SK-N-SH (cell line): ENCODE data around the gene CATSPERZ. TPM values are rescaled to one million over a fixed set of nuclear protein-coding genes. Genes with fewer than 3 reads are reported as not detected.

Source experiments
- CTCF ChIA-PET: fragments of 300-600, 350-600 bp; formaldehyde crosslinking; extraction: SDS; loops from one replicate; lab custom pipeline; 2021; lab: Yijun Ruan, JAX
- POLR2A ChIA-PET: fragments of 350-600 bp; sonication (Branson Sonifier 250); formaldehyde crosslinking; extraction: SDS; loops from one replicate; lab custom pipeline; 2020; ENCODE audit warnings: antibody characterized with exemption, inconsistent platforms; lab: Yijun Ruan, JAX
- DNase-seq: peaks from one replicate; pipeline ENCODE4 v3.0.0; 2012
- H2AFZ ChIP-seq: fragments of 200-600 bp; sonication (generic); 2 replicates; pipeline ENCODE4 v1.8.1; 2016; ENCODE audit warnings: antibody characterized with exemption, mild to moderate bottlenecking, low read depth
- H3F3A ChIP-seq: fragments of 200-600 bp; sonication (generic); replicated peaks from 2 replicates; pipeline ENCODE3; 2016; ENCODE audit warnings: antibody characterized with exemption, mild to moderate bottlenecking; ENCODE audit not compliant: insufficient read depth
- H3K27ac ChIP-seq, 2 experiments: fragments of 200-500 bp in 1 of 2; fragments of 200-600 bp in 1 of 2; sonication (Bioruptor generic) in 1 of 2; sonication (generic), shearing (Covaris generic) in 1 of 2; 2 replicates each; pipeline versions ENCODE4 v1.5.1 to v1.6.1; 2014 to 2016; ENCODE audit warnings: low read depth in 2 of 2, inconsistent platforms in 1 of 2, low read length in 1 of 2, mild to moderate bottlenecking in 1 of 2, mixed read lengths in 1 of 2
- H3K27me3 ChIP-seq: fragments of 200-600 bp; sonication (generic), shearing (Covaris generic); 2 replicates; pipeline ENCODE4 v1.6.1; 2016; ENCODE audit warnings: mixed run types; ENCODE audit not compliant: insufficient read depth
- H3K36me3 ChIP-seq, 2 experiments: fragments of 200-500 bp in 1 of 2; fragments of 200-600 bp in 1 of 2; sonication (Bioruptor generic) in 1 of 2; sonication (generic) in 1 of 2; replicated peaks in 1 of 2; 2 replicates each; pipeline versions ENCODE3 to v1.5.1; 2014 to 2016; ENCODE audit warnings: low read length in 1 of 2, mild to moderate bottlenecking in 1 of 2; ENCODE audit not compliant: insufficient read depth in 2 of 2, control insufficient read depth in 1 of 2
- H3K4me1 ChIP-seq, 2 experiments: fragments of 200-500 bp in 1 of 2; fragments of 200-600 bp in 1 of 2; sonication (Bioruptor generic) in 1 of 2; sonication (generic), shearing (Covaris generic) in 1 of 2; 2 replicates each; pipeline versions ENCODE4 v1.5.1 to v1.6.1; 2014 to 2016; ENCODE audit warnings: low read depth in 1 of 2, low read length in 1 of 2, mixed run types in 1 of 2; ENCODE audit not compliant: insufficient read depth in 2 of 2, control insufficient read depth in 1 of 2
- H3K4me2 ChIP-seq: fragments of 200-600 bp; sonication (generic), shearing (Covaris generic); 2 replicates; pipeline ENCODE4 v1.6.1; 2017; ENCODE audit warnings: mixed run types
- H3K4me3 ChIP-seq, 2 experiments: fragments of 200-500 bp in 1 of 2; fragments of 200-600 bp in 1 of 2; sonication (Bioruptor generic) in 1 of 2; sonication (generic), shearing (Covaris generic) in 1 of 2; 2 replicates each; pipeline versions ENCODE4 v1.5.1 to v1.8.1; 2014 to 2016; ENCODE audit warnings: low read depth in 2 of 2, inconsistent platforms in 1 of 2, low read length in 1 of 2, mild to moderate bottlenecking in 1 of 2, mixed read lengths in 1 of 2, moderate library complexity in 1 of 2
- H3K79me2 ChIP-seq: fragments of 200-600 bp; sonication (generic); 2 replicates; pipeline ENCODE4 v1.8.1; 2017; ENCODE audit warnings: mild to moderate bottlenecking; ENCODE audit not compliant: insufficient read depth
- H3K9ac ChIP-seq: fragments of 200-600 bp; sonication (generic); 2 replicates; pipeline ENCODE4 v1.6.1; 2017; ENCODE audit warnings: mixed run types
- H3K9me2 ChIP-seq: fragments of 200-600 bp; sonication (generic); 2 replicates; pipeline ENCODE4 v1.6.1; 2017; ENCODE audit warnings: mixed run types
- H3K9me3 ChIP-seq: fragments of 200-600 bp; sonication (generic); 2 replicates; pipeline ENCODE4 v1.6.1; 2017; ENCODE audit warnings: mixed run types, mild to moderate bottlenecking, moderate library complexity
- H4K20me1 ChIP-seq: fragments of 200-600 bp; sonication (generic); 2 replicates; pipeline ENCODE4 v1.6.1; 2017; ENCODE audit warnings: mild to moderate bottlenecking, mixed run types; ENCODE audit not compliant: insufficient read depth
- CTCF ChIP-seq: fragments of 200-600 bp; sonication (generic); IDR thresholded peaks from 2 replicates; pipeline ENCODE4 v1.6.1; 2017; ENCODE audit warnings: antibody characterized with exemption, mild to moderate bottlenecking, moderate library complexity
- ELF1 ChIP-seq: IDR thresholded peaks from 2 replicates; pipeline ENCODE4 v1.4.0; 2012
- EP300 ChIP-seq, 2 experiments: IDR thresholded peaks; 2 replicates each; pipeline versions ENCODE4 v1.4.0 to v1.6.1; 2012; ENCODE audit warnings: borderline replicate concordance in 1 of 2, low read depth in 1 of 2, low read length in 1 of 2
- FOSL2 ChIP-seq: IDR thresholded peaks from 2 replicates; pipeline ENCODE4 v1.4.0; 2012; ENCODE audit warnings: low read depth, mild to moderate bottlenecking, moderate library complexity, borderline replicate concordance
- FOXM1 ChIP-seq: IDR thresholded peaks from 2 replicates; pipeline ENCODE4 v1.4.0; 2012; ENCODE audit warnings: low read depth, mild to moderate bottlenecking
- GABPA ChIP-seq: IDR thresholded peaks from 2 replicates; pipeline ENCODE4 v1.4.0; 2012; ENCODE audit warnings: low read depth, mild to moderate bottlenecking
- GATA2 ChIP-seq: sonication (generic); formaldehyde crosslinking; IDR thresholded peaks from 2 replicates; pipeline ENCODE4 v1.5.0; 2020; ENCODE audit warnings: mild to moderate bottlenecking, missing genetic modification reagents
- JUND ChIP-seq: IDR thresholded peaks from 2 replicates; pipeline ENCODE4 v1.4.0; 2012
- MXI1 ChIP-seq: IDR thresholded peaks from 2 replicates; pipeline ENCODE4 v1.6.1; 2012; ENCODE audit warnings: mild to moderate bottlenecking, low read depth, low read length, improper control_type of control experiment
- NFIC ChIP-seq: IDR thresholded peaks from 2 replicates; pipeline ENCODE4 v1.4.0; 2012; ENCODE audit warnings: borderline replicate concordance
- PBX3 ChIP-seq: IDR thresholded peaks from 2 replicates; pipeline ENCODE4; 2012
- POLR2AphosphoS5 ChIP-seq: IDR thresholded peaks from 2 replicates; pipeline ENCODE4 v1.6.1; 2012; ENCODE audit warnings: low read depth, low read length
- RAD21 ChIP-seq: IDR thresholded peaks from 2 replicates; pipeline ENCODE4 v1.6.1; 2012; ENCODE audit warnings: mild to moderate bottlenecking, low read length
- RCOR1 ChIP-seq: fragments of 150-350 bp; IDR thresholded peaks from 2 replicates; pipeline ENCODE4 v1.6.1; 2017; ENCODE audit warnings: antibody characterized with exemption, low read length
- RFX5 ChIP-seq: IDR thresholded peaks from 2 replicates; pipeline ENCODE4 v1.6.1; 2012; ENCODE audit warnings: mild to moderate bottlenecking, improper control_type of control experiment, low read length
- RXRA ChIP-seq: IDR thresholded peaks from 2 replicates; pipeline ENCODE4 v1.4.0; 2012; ENCODE audit warnings: low read depth, mild to moderate bottlenecking, borderline replicate concordance
- TCF12 ChIP-seq: IDR thresholded peaks from 2 replicates; pipeline ENCODE4 v1.4.0; 2012
- TEAD4 ChIP-seq: IDR thresholded peaks from 2 replicates; pipeline ENCODE4 v1.4.0; 2012; ENCODE audit warnings: mild to moderate bottlenecking, borderline replicate concordance; ENCODE audit not compliant: insufficient read depth
- YY1 ChIP-seq: IDR thresholded peaks from 2 replicates; pipeline ENCODE4 v1.4.0; 2012; ENCODE audit warnings: low read depth, mild to moderate bottlenecking
- ZBTB33 ChIP-seq: IDR thresholded peaks from 2 replicates; pipeline ENCODE4 v1.4.0; 2012; ENCODE audit warnings: low read depth, borderline replicate concordance
- WGBS: methylation state at CpG from one replicate; pipeline ENCODE4 v1.1.6; 2017; ENCODE audit warnings: low lambda C conversion rate; 5-methylcytosine and 5-hydroxymethylcytosine counted together
- polyA plus RNA-seq, 3 experiments: library from polyadenylated mRNA; depleted of rRNA; stranded (reverse); fragments of >200 nt; gene quantifications; 2 replicates each; pipeline ENCODE4 v1.2.3, GENCODE V29; 2012

The CATSPERZ gene
- polyA plus RNA-seq, 1 of the 3 experiments (the other 2 are of a cell fraction): 0.54 TPM

- peaks cover 23 to 43% of the 10 kb centered on the region in 2 experiments for H3K36me3 ChIP-seq
- H3K4me2 ChIP-seq: no peak overlapping the region
- H3F3A ChIP-seq: peaks cover 3% of the 10 kb centered on the region
- H3K9ac ChIP-seq: no peak overlapping the region
- no peaks in the 10 kb centered on the region for H3K9me2 ChIP-seq
- no peak for DNase-seq
- ChIA-PET POLR2A (no interaction called here), CTCF (interaction anchor here (1.2 kb wide), 1 partner anchor 13 kb away, joined by 3 read pairs; no protein-coding TSS in a partner anchor)
- no peak overlapping the region for H3K27ac ChIP-seq
- TF ChIP-seq FOXM1: no peak
- TF ChIP-seq JUND: no peak
- no peak for TF ChIP-seq RAD21
- no peak for TF ChIP-seq GATA2 (CRISPR knock-in tag)
- no peak for TF ChIP-seq MXI1
- no peak for TF ChIP-seq TEAD4
- TF ChIP-seq GABPA: no peak
- TF ChIP-seq ZBTB33: no peak
- TF ChIP-seq ELF1: no peak
- TF ChIP-seq POLR2AphosphoS5: no peak
- TF ChIP-seq FOSL2: no peak
- TF ChIP-seq TCF12: no peak
- no peak for TF ChIP-seq RFX5
- TF ChIP-seq EP300 (IDR thresholded peaks at IDR 0.05; ENCODE audit: borderline replicate concordance in 1 of 2, low read depth in 1 of 2, low read length in 1 of 2): no peak
- no peak for TF ChIP-seq RCOR1
- TF ChIP-seq RXRA: no peak
- no peak for TF ChIP-seq YY1
- TF ChIP-seq NFIC: no peak
- no peak for TF ChIP-seq CTCF
- TF ChIP-seq PBX3: no peak
- H3K79me2 ChIP-seq: peaks cover 5% of the 10 kb centered on the region
- peaks cover 0 to 15% of the 10 kb centered on the region in 2 experiments; a peak in 2 of 4 replicates for H3K4me1 ChIP-seq
- WGBS: 92% methylated on average over 9 of the region's 32 CpGs
- H3K27me3 ChIP-seq: no peaks in the 10 kb centered on the region
- H3K4me3 ChIP-seq: no peak overlapping the region
- no peaks in the 10 kb centered on the region for H4K20me1 ChIP-seq
- H2AFZ ChIP-seq: no peak overlapping the region
- no peaks in the 10 kb centered on the region for H3K9me3 ChIP-seq
Measured at GRCh38 chr11:64258946-64259532, 41.1 kb upstream of the CATSPERZ start.
